Keratinocyte (primary cell): ENCODE measurements around the gene SEC22A. TPM values are rescaled to one million over a fixed set of nuclear protein-coding genes. Genes with fewer than 3 reads are reported as not detected.
"Not testable (repeated sequence)": the region's sequence is repeated elsewhere in the genome, so short reads cannot be mapped to it uniquely, and the experiment has no call there.

Experiments
- DNase-seq: peaks from one replicate; pipeline ENCODE4 v3.0.0-alpha.2; 2011; ENCODE audit warnings: low read depth, missing footprints, low spot score
- FAIRE-seq: peaks from 2 replicates; lab custom pipeline; 2011; peaks lifted over from hg19 to GRCh38; lab: Jason Lieb, UNC
- H2AFZ ChIP-seq: 2 replicates; pipeline ENCODE4 v1.6.0; 2012; ENCODE audit warnings: low read length, control low read depth, inconsistent platforms; ENCODE audit not compliant: control insufficient read depth
- H3K27ac ChIP-seq: 2 replicates; pipeline ENCODE4 v1.5.1; 2011; ENCODE audit warnings: low read length; ENCODE audit not compliant: control insufficient read depth, insufficient read depth
- H3K27me3 ChIP-seq: 3 replicates; pipeline ENCODE4 v1.6.0; 2011; ENCODE audit warnings: low read length; ENCODE audit not compliant: control insufficient read depth, insufficient read depth; ENCODE audit errors: extremely low read depth
- H3K36me3 ChIP-seq, 2 experiments: 2 replicates in 1 of 2; 3 replicates in 1 of 2; pipeline ENCODE4 v1.5.1; 2011; ENCODE audit warnings: low read length in 2 of 2, mild to moderate bottlenecking in 1 of 2; ENCODE audit not compliant: control insufficient read depth in 2 of 2, insufficient read depth in 2 of 2; ENCODE audit errors: extremely low read depth in 1 of 2
- H3K4me1 ChIP-seq: 3 replicates; pipeline ENCODE4 v1.5.1; 2011; ENCODE audit warnings: low read length; ENCODE audit not compliant: control insufficient read depth, insufficient read depth; ENCODE audit errors: extremely low read depth
- H3K4me2 ChIP-seq: 3 replicates; pipeline ENCODE4 v1.6.0; 2011; ENCODE audit warnings: low read depth, low read length; ENCODE audit not compliant: control insufficient read depth, insufficient read depth; ENCODE audit errors: extremely low read depth
- H3K4me3 ChIP-seq, 3 experiments: fragments of 200-600 bp in 1 of 3; sonication (generic) in 1 of 3; 2 replicates in 2 of 3; 3 replicates in 1 of 3; pipeline ENCODE4 v1.5.1; 2011 to 2016; ENCODE audit warnings: low read length in 3 of 3, mild to moderate bottlenecking in 3 of 3, control low read depth in 2 of 3, inconsistent platforms in 1 of 3, low read depth in 1 of 3, mixed read lengths in 1 of 3, mixed run types in 1 of 3, moderate library complexity in 1 of 3; ENCODE audit not compliant: control insufficient read depth in 2 of 3, insufficient read depth in 2 of 3; ENCODE audit errors: extremely low read depth in 1 of 3
- H3K79me2 ChIP-seq: 2 replicates; pipeline ENCODE4 v1.6.0; 2012; ENCODE audit warnings: low read length; ENCODE audit not compliant: control insufficient read depth, insufficient read depth
- H3K9ac ChIP-seq: 3 replicates; pipeline ENCODE4 v1.6.0; 2011; ENCODE audit warnings: low read length; ENCODE audit not compliant: control insufficient read depth, insufficient read depth; ENCODE audit errors: extremely low read depth
- H3K9me1 ChIP-seq: 3 replicates; pipeline ENCODE4 v1.6.0; 2011; ENCODE audit warnings: low read length; ENCODE audit not compliant: control insufficient read depth, insufficient read depth; ENCODE audit errors: extremely low read depth
- H3K9me3 ChIP-seq: 2 replicates; pipeline ENCODE4 v1.5.1; 2012; ENCODE audit warnings: low read depth, low read length; ENCODE audit not compliant: control insufficient read depth
- H4K20me1 ChIP-seq: 3 replicates; pipeline ENCODE4 v1.6.0; 2011; ENCODE audit warnings: low read length; ENCODE audit not compliant: control insufficient read depth, insufficient read depth; ENCODE audit errors: extremely low read depth
- EZH2 ChIP-seq: IDR thresholded peaks from one replicate; pipeline ENCODE4 v1.6.1; 2012; ENCODE audit warnings: inconsistent platforms, mild to moderate bottlenecking, low read length, moderate library complexity
- dilution Hi-C: fragments of 300-500 bp; cut with MboI; formaldehyde crosslinking; loops from one replicate; pipeline ENCODE4 v1.7.0; 2020; ENCODE audit warnings: low sequenced_read_pairs; ENCODE audit not compliant: extremely low pct_ligation_motif_present
- polyA plus RNA-seq, 5 experiments: library from polyadenylated mRNA; depleted of rRNA in 3 of 5; stranded (reverse) in 3 of 5; stranded (forward) in 1 of 5; unstranded in 1 of 5; fragments of >200 nt; gene quantifications; 1 replicate in 1 of 5; 2 replicates in 3 of 5; 3 replicates in 1 of 5; pipeline versions ENCODE4 v1.2.1 to v1.2.3, GENCODE V29; 2011 to 2012; ENCODE audit warnings: missing spikeins in 2 of 5, low read depth in 1 of 5, low replicate concordance in 1 of 5
- TF ChIP-seq, protein P1 (sequence below), 3 experiments: IDR thresholded peaks in 1 of 3; conservative IDR thresholded peaks in 1 of 3; optimal IDR thresholded peaks in 1 of 3; 2 replicates in 2 of 3; 3 replicates in 1 of 3; pipeline versions ENCODE3 to v1.5.1; 2011; ENCODE audit warnings: low read length in 3 of 3, mild to moderate bottlenecking in 3 of 3, moderate library complexity in 2 of 3, control low read depth in 1 of 3, inconsistent platforms in 1 of 3; ENCODE audit not compliant: insufficient read depth in 2 of 3; ENCODE audit errors: extremely low read depth in 1 of 3

Gene SEC22A
- polyA plus RNA-seq, 1 donor (not counting 4 experiments of a cell fraction or from before 2014, with no cell fraction given) = 32.9 TPM

DNA sequence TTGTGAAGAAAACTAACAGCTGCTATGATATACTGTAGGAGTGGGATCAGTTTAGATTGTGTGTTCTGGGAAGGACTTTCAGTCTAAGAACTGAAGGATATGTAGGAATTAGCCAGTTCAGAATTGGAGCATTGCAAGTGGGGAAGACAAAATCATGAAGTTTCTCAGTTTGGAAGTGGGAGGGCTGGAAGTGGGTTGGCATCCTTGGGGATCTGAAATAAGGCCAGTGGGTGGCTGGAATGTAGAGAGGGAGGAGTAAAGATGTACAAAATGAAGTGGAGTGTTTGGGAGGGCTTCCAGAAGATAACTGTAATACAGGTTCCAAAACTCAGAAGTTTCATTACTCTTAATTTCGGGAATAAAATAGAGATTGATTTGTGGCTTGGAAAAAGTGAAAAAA is 17.2 kb downstream of the SEC22A start:
- no peaks in the 10 kb centered on the region for H3K36me3 ChIP-seq
- TF ChIP-seq EZH2 = no peak
- TF ChIP-seq, protein P1, sequence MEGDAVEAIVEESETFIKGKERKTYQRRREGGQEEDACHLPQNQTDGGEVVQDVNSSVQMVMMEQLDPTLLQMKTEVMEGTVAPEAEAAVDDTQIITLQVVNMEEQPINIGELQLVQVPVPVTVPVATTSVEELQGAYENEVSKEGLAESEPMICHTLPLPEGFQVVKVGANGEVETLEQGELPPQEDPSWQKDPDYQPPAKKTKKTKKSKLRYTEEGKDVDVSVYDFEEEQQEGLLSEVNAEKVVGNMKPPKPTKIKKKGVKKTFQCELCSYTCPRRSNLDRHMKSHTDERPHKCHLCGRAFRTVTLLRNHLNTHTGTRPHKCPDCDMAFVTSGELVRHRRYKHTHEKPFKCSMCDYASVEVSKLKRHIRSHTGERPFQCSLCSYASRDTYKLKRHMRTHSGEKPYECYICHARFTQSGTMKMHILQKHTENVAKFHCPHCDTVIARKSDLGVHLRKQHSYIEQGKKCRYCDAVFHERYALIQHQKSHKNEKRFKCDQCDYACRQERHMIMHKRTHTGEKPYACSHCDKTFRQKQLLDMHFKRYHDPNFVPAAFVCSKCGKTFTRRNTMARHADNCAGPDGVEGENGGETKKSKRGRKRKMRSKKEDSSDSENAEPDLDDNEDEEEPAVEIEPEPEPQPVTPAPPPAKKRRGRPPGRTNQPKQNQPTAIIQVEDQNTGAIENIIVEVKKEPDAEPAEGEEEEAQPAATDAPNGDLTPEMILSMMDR (optimal IDR thresholded peaks at IDR 0.05 in 1 of 3, IDR thresholded peaks at IDR 0.05 in 1 of 3, conservative IDR thresholded peaks at IDR 0.05 in 1 of 3; ENCODE audit: extremely low read depth in 1 of 3, insufficient read depth in 2 of 3, low read length in 3 of 3) = no peak
- H3K27me3 ChIP-seq = no peaks in the 10 kb centered on the region
- H3K4me1 ChIP-seq = no peaks in the 10 kb centered on the region
- H4K20me1 ChIP-seq = no peaks in the 10 kb centered on the region
- H3K4me2 ChIP-seq = no peak overlapping the region
- H3K27ac ChIP-seq = no peak overlapping the region
- dilution Hi-C loops = no loop called here
- no peak overlapping the region for H2AFZ ChIP-seq
- DNase-seq (no peak), FAIRE-seq (no peak)
- no peaks in the 10 kb centered on the region for H3K79me2 ChIP-seq
- H3K9me1 ChIP-seq = no peaks in the 10 kb centered on the region
- H3K4me3 ChIP-seq = no peak overlapping the region
- no peaks in the 10 kb centered on the region for H3K9me3 ChIP-seq
- no peak overlapping the region for H3K9ac ChIP-seq

DNA sequence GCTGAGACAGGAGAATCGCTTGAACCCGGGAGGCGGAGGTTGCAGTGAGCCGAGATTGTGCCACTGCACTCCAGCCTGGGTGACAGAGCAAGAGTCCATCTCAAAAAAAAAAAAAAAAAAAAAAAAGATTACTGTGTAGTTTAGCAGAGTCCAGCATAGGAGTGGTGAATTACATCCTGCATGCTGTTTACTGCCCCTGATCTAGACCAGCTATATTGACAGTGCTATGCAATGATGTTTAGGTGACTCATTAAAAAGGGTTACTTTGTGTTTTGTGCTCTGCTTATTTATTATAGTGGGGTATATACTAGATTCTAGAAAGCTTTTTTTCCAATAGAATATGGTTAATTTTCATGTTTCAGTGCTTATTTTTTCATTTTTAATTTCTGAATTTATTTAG is 19.6 kb downstream of the SEC22A start:
- H3K4me3 ChIP-seq, H3K27ac ChIP-seq, H3K4me2 ChIP-seq, H3K9me3 ChIP-seq, H3K79me2 ChIP-seq, H3K36me3 ChIP-seq, H3K27me3 ChIP-seq, H3K9me1 ChIP-seq, DNase-seq, H3K9ac ChIP-seq, dilution Hi-C loops, FAIRE-seq, H4K20me1 ChIP-seq, H3K4me1 ChIP-seq, H2AFZ ChIP-seq: not testable (repeated sequence)

DNA sequence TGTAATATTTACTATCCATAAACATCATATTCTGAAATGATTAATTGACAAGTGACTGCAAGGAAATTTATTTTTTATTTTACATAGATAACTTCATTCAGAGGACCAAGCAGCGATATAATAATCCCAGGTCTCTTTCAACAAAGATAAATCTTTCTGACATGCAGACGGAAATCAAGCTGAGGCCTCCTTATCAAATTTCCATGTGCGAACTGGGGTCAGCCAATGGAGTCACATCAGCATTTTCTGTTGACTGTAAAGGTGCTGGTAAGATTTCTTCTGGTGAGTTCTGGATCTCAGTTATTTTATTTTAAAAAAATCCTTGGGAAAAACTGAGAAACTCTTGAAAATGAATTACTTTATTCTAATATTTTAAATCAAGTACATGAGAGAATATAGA is 23.3 kb downstream of the SEC22A start:
- Histone ChIP-seq H3K4me1 (no peaks in the 10 kb centered on the region), H3K9ac (no peak overlapping the region), H3K79me2 (no peaks in the 10 kb centered on the region), H3K9me3 (no peaks in the 10 kb centered on the region), H2AFZ (no peak overlapping the region), H3K36me3 (no peaks in the 10 kb centered on the region), H3K9me1 (no peaks in the 10 kb centered on the region), H4K20me1 (no peaks in the 10 kb centered on the region), H3K4me2 (no peak overlapping the region), H3K27me3 (no peaks in the 10 kb centered on the region), H3K4me3 (no peak overlapping the region), H3K27ac (no peak overlapping the region)
- FAIRE-seq = no peak
- no peak for DNase-seq
- no peak for TF ChIP-seq EZH2
- TF ChIP-seq, protein P1 (optimal IDR thresholded peaks at IDR 0.05 in 1 of 3, IDR thresholded peaks at IDR 0.05 in 1 of 3, conservative IDR thresholded peaks at IDR 0.05 in 1 of 3; ENCODE audit: extremely low read depth in 1 of 3, insufficient read depth in 2 of 3, low read length in 3 of 3) = no peak
- dilution Hi-C loops = no loop called here
